ENCODE results near the gene PMAIP1. TPM values are rescaled to one million over a fixed set of nuclear protein-coding genes. Genes with fewer than 3 reads are reported as not detected.

PMAIP1 gene
- total RNA-seq, 2 experiments from 2014 or later = 35.3 to 37.7 TPM

- H3K4me3 Mint-ChIP-seq = no peak overlapping the region
- CTCF ChIA-PET = interaction anchor here (0.6 to 1.9 kb wide), 2 partner anchors 35 to 62 kb away, joined by 7 read pairs; no protein-coding TSS in a partner anchor
Measured at GRCh38 chr18:59926131-59926530, 26.3 kb downstream of the PMAIP1 start.

GRCh38 chr18:59927246-59927825 lies 27.5 kb downstream of the PMAIP1 start:
- no peak overlapping the region for H3K4me3 Mint-ChIP-seq
- POLR2A ChIA-PET = interaction anchor here (1.8 to 4.8 kb wide), 2 partner anchors 22 to 27 kb away, joined by 6 to 22 read pairs; partner anchors contain the start of gene PMAIP1

More at GRCh38 chr18:59926131-59926530, 26.3 kb downstream of the PMAIP1 start:
- Mint-ChIP-seq H3K27me3 (no peaks in the 10 kb centered on the region), H3K9me3 (no peaks in the 10 kb centered on the region), H3K27ac (no peak overlapping the region), H3K36me3 (ENCODE audit: low read depth) (no peaks in the 10 kb centered on the region), H3K4me1 (peaks cover 39% of the 10 kb centered on the region)
- POLR2A ChIA-PET = interaction anchor here (4.8 kb wide), 1 partner anchor 26 kb away, joined by 22 read pairs; the partner anchor contains the start of gene PMAIP1
- DNase-seq = no peak

GRCh38 chr18:59928201-59928600 lies 28.4 kb downstream of the PMAIP1 start:
- Mint-ChIP-seq H3K36me3 (ENCODE audit: low read depth) (no peaks in the 10 kb centered on the region), H3K9me3 (no peaks in the 10 kb centered on the region), H3K27me3 (no peaks in the 10 kb centered on the region), H3K4me3 (no peak overlapping the region), H3K27ac (no peak overlapping the region), H3K4me1 (peaks cover 30% of the 10 kb centered on the region)
- POLR2A ChIA-PET = interaction anchor here (1.8 to 4.8 kb wide), 2 partner anchors 23 to 28 kb away, joined by 6 to 22 read pairs; partner anchors contain the start of gene PMAIP1
- CTCF ChIA-PET = interaction anchor here (1.9 kb wide), 1 partner anchor 60 kb away, joined by 7 read pairs; no protein-coding TSS in a partner anchor
- no peak for DNase-seq

More at GRCh38 chr18:59927246-59927825, 27.5 kb downstream of the PMAIP1 start:
- Mint-ChIP-seq H3K9me3 (no peaks in the 10 kb centered on the region), H3K27ac (no peak overlapping the region), H3K36me3 (ENCODE audit: low read depth) (no peaks in the 10 kb centered on the region), H3K27me3 (no peaks in the 10 kb centered on the region), H3K4me1 (peaks cover 30% of the 10 kb centered on the region)
- DNase-seq = no peak
- CTCF ChIA-PET = interaction anchor here (1.9 kb wide), 1 partner anchor 61 kb away, joined by 7 read pairs; no protein-coding TSS in a partner anchor

GRCh38 chr18:59929621-59930295 lies 30.0 kb downstream of the PMAIP1 start:
- Mint-ChIP-seq H3K27ac (no peak overlapping the region), H3K9me3 (no peaks in the 10 kb centered on the region), H3K4me1 (peaks cover 24% of the 10 kb centered on the region), H3K4me3 (no peak overlapping the region), H3K27me3 (peaks cover 5% of the 10 kb centered on the region), H3K36me3 (ENCODE audit: low read depth) (no peaks in the 10 kb centered on the region)
- POLR2A ChIA-PET = interaction anchor here (4.8 kb wide), 1 partner anchor 30 kb away, joined by 22 read pairs; the partner anchor contains the start of gene PMAIP1
- no peak for DNase-seq
- CTCF ChIA-PET = no interaction called here

GRCh38 chr18:59932401-59932800 lies 32.6 kb downstream of the PMAIP1 start:
- H3K27ac Mint-ChIP-seq = no peak overlapping the region
- peaks cover 7% of the 10 kb centered on the region for H3K27me3 Mint-ChIP-seq
- ChIA-PET POLR2A (no interaction called here), CTCF (no interaction called here)
- H3K4me3 Mint-ChIP-seq = no peak overlapping the region
- H3K9me3 Mint-ChIP-seq = no peaks in the 10 kb centered on the region
- peaks cover 8% of the 10 kb centered on the region for H3K4me1 Mint-ChIP-seq
- H3K36me3 Mint-ChIP-seq (ENCODE audit: low read depth) = no peaks in the 10 kb centered on the region
- DNase-seq = no peak

- no peak overlapping the region for H3K27ac Mint-ChIP-seq
- no peaks in the 10 kb centered on the region for H3K9me3 Mint-ChIP-seq
- no peaks in the 10 kb centered on the region for H3K4me1 Mint-ChIP-seq
- DNase-seq = no peak
- H3K27me3 Mint-ChIP-seq = peaks cover 5% of the 10 kb centered on the region
- ChIA-PET CTCF (no interaction called here), POLR2A (no interaction called here)
- no peaks in the 10 kb centered on the region for H3K36me3 Mint-ChIP-seq (ENCODE audit: low read depth)
- H3K4me3 Mint-ChIP-seq = no peak overlapping the region
Measured at GRCh38 chr18:59938676-59939075, 38.9 kb downstream of the PMAIP1 start.

- DNase-seq = no peak
- Mint-ChIP-seq H3K9me3 (no peaks in the 10 kb centered on the region), H3K36me3 (ENCODE audit: low read depth) (no peaks in the 10 kb centered on the region), H3K27ac (no peak overlapping the region), H3K27me3 (peaks cover 5% of the 10 kb centered on the region), H3K4me1 (no peaks in the 10 kb centered on the region), H3K4me3 (no peak overlapping the region)
- ChIA-PET POLR2A (no interaction called here), CTCF (no interaction called here)
Measured at GRCh38 chr18:59939127-59939526, 39.3 kb downstream of the PMAIP1 start.

- no peaks in the 10 kb centered on the region for H3K9me3 Mint-ChIP-seq
- DNase-seq = no peak
- no peaks in the 10 kb centered on the region for H3K4me1 Mint-ChIP-seq
- H3K27ac Mint-ChIP-seq = no peak overlapping the region
- ChIA-PET CTCF (no interaction called here), POLR2A (no interaction called here)
- H3K36me3 Mint-ChIP-seq (ENCODE audit: low read depth) = no peaks in the 10 kb centered on the region
- no peak overlapping the region for H3K4me3 Mint-ChIP-seq
- no peaks in the 10 kb centered on the region for H3K27me3 Mint-ChIP-seq
Measured at GRCh38 chr18:59940068-59940467, 40.3 kb downstream of the PMAIP1 start.

GRCh38 chr18:59941331-59941730 lies 41.5 kb downstream of the PMAIP1 start:
- ChIA-PET CTCF (no interaction called here), POLR2A (no interaction called here)
- no peak for DNase-seq
- H3K27me3 Mint-ChIP-seq = no peaks in the 10 kb centered on the region
- no peaks in the 10 kb centered on the region for H3K36me3 Mint-ChIP-seq (ENCODE audit: low read depth)
- no peaks in the 10 kb centered on the region for H3K4me1 Mint-ChIP-seq
- H3K9me3 Mint-ChIP-seq = no peaks in the 10 kb centered on the region
- no peak overlapping the region for H3K27ac Mint-ChIP-seq
- H3K4me3 Mint-ChIP-seq = no peak overlapping the region

GRCh38 chr18:59942601-59943000 lies 42.8 kb downstream of the PMAIP1 start:
- no peak overlapping the region for H3K27ac Mint-ChIP-seq
- ChIA-PET CTCF (no interaction called here), POLR2A (no interaction called here)

GRCh38 chr18:59945544-59945943 lies 45.7 kb downstream of the PMAIP1 start:
- no peak for DNase-seq
- CTCF ChIA-PET = interaction anchor here (1.2 kb wide), 1 partner anchor 15 kb away, joined by 3 read pairs; no protein-coding TSS in a partner anchor
- no peak overlapping the region for H3K27ac Mint-ChIP-seq
- H3K9me3 Mint-ChIP-seq = no peaks in the 10 kb centered on the region
- H3K4me1 Mint-ChIP-seq = peaks cover 9% of the 10 kb centered on the region
- H3K27me3 Mint-ChIP-seq = no peaks in the 10 kb centered on the region
- H3K36me3 Mint-ChIP-seq (ENCODE audit: low read depth) = no peaks in the 10 kb centered on the region
- no peak overlapping the region for H3K4me3 Mint-ChIP-seq
- POLR2A ChIA-PET = no interaction called here

More at GRCh38 chr18:59942601-59943000, 42.8 kb downstream of the PMAIP1 start:
- DNase-seq = no peak
- Mint-ChIP-seq H3K27me3 (no peaks in the 10 kb centered on the region), H3K9me3 (no peaks in the 10 kb centered on the region), H3K4me3 (no peak overlapping the region), H3K4me1 (no peaks in the 10 kb centered on the region), H3K36me3 (ENCODE audit: low read depth) (no peaks in the 10 kb centered on the region)

- H3K27me3 Mint-ChIP-seq = no peaks in the 10 kb centered on the region
- H3K9me3 Mint-ChIP-seq = no peaks in the 10 kb centered on the region
- no peak for DNase-seq
- POLR2A ChIA-PET = no interaction called here
- H3K4me1 Mint-ChIP-seq = peaks cover 41% of the 10 kb centered on the region
- no peak overlapping the region for H3K27ac Mint-ChIP-seq
- H3K36me3 Mint-ChIP-seq (ENCODE audit: low read depth) = no peaks in the 10 kb centered on the region
- CTCF ChIA-PET = no interaction called here
- no peak overlapping the region for H3K4me3 Mint-ChIP-seq
Measured at GRCh38 chr18:59950215-59950944, 50.6 kb downstream of the PMAIP1 start.

- H3K4me3 Mint-ChIP-seq = no peak overlapping the region
- H3K4me1 Mint-ChIP-seq = peaks cover 41% of the 10 kb centered on the region
- DNase-seq = no peak
- ChIA-PET POLR2A (no interaction called here), CTCF (interaction anchor here (0.6 kb wide), 1 partner anchor 88 kb away, joined by 3 read pairs; no protein-coding TSS in a partner anchor)
- no peaks in the 10 kb centered on the region for H3K27me3 Mint-ChIP-seq
- no peaks in the 10 kb centered on the region for H3K36me3 Mint-ChIP-seq (ENCODE audit: low read depth)
- H3K27ac Mint-ChIP-seq = no peak overlapping the region
- H3K9me3 Mint-ChIP-seq = no peaks in the 10 kb centered on the region
Measured at GRCh38 chr18:59951591-59951990, 51.8 kb downstream of the PMAIP1 start.
